ENCODE data around the gene SUSD6.

Gene SUSD6

GRCh38 chr14:69685716-69686115 is 74.3 kb downstream of the SUSD6 start:
- Histone ChIP-seq H3F3A (ENCODE audit: control insufficient read depth, insufficient read depth) (no peaks in the 10 kb centered on the region), H3K27me3 (ENCODE audit: control insufficient read depth, low read length) (no peaks in the 10 kb centered on the region), H3K4me1 (ENCODE audit: control insufficient read depth, low read length) (peaks cover 48% of the 10 kb centered on the region), H3K27ac (ENCODE audit: low read depth, low read length) (no peak overlapping the region), H3K9me3 (ENCODE audit: control insufficient read depth, insufficient read depth, low read length) (no peaks in the 10 kb centered on the region), H3K9me2 (replicated peaks; ENCODE audit: control insufficient read depth, low read length) (no peaks in the 10 kb centered on the region), H3K79me2 (ENCODE audit: control insufficient read depth, low read length) (peaks cover 69% of the 10 kb centered on the region), H3K4me2 (ENCODE audit: low read length) (peak overlapping the region; percentile 27), H4K20me1 (ENCODE audit: control insufficient read depth, insufficient read depth, low read depth, low read length) (peaks cover 4% of the 10 kb centered on the region; the same call in 1 of the 2 replicates), H3K4me3 (ENCODE audit: low read length) (no peak overlapping the region), H3K36me3 (ENCODE audit: control insufficient read depth, low read length) (0 out of 2 replicates have a peak, but pooled peaks cover 8% of the 10 kb centered on the region)
- TF ChIP-seq CTCF (IDR thresholded peaks at IDR 0.05; ENCODE audit: low read depth, low read length, poor library complexity, severe bottlenecking) (no peak), EZH2phosphoT487 (IDR thresholded peaks at IDR 0.05; ENCODE audit: borderline replicate concordance, low read length) (no peak)

- H3K4me1 ChIP-seq (ENCODE audit: control insufficient read depth, low read length), result peaks cover 50% of the 10 kb centered on the region
- no peaks in the 10 kb centered on the region for H3K27me3 ChIP-seq (ENCODE audit: control insufficient read depth, low read length)
- peaks cover 4% of the 10 kb centered on the region; the same call in 1 of the 2 replicates for H4K20me1 ChIP-seq (ENCODE audit: control insufficient read depth, insufficient read depth, low read depth, low read length)
- TF ChIP-seq CTCF (IDR thresholded peaks at IDR 0.05; ENCODE audit: low read depth, low read length, poor library complexity, severe bottlenecking) (no peak), EZH2phosphoT487 (IDR thresholded peaks at IDR 0.05; ENCODE audit: borderline replicate concordance, low read length) (no peak)
- H3K9me2 ChIP-seq (replicated peaks; ENCODE audit: control insufficient read depth, low read length), result no peaks in the 10 kb centered on the region
- H3K4me3 ChIP-seq (ENCODE audit: low read length), result no peak overlapping the region
- no peak overlapping the region for H3K27ac ChIP-seq (ENCODE audit: low read depth, low read length)
- H3K9me3 ChIP-seq (ENCODE audit: control insufficient read depth, insufficient read depth, low read length), result no peaks in the 10 kb centered on the region
- H3F3A ChIP-seq (ENCODE audit: control insufficient read depth, insufficient read depth), result no peaks in the 10 kb centered on the region
- peaks cover 71% of the 10 kb centered on the region for H3K79me2 ChIP-seq (ENCODE audit: control insufficient read depth, low read length)
- H3K4me2 ChIP-seq (ENCODE audit: low read length), result no peak overlapping the region
- peaks cover 9% of the 10 kb centered on the region; the same call in 1 of the 2 replicates for H3K36me3 ChIP-seq (ENCODE audit: control insufficient read depth, low read length)
Measured at GRCh38 chr14:69687606-69688298, 76.4 kb downstream of the SUSD6 start.

GRCh38 chr14:69688299-69688649 is 76.9 kb downstream of the SUSD6 start:
- Histone ChIP-seq H3K9me3 (ENCODE audit: control insufficient read depth, insufficient read depth, low read length) (no peaks in the 10 kb centered on the region), H3K9me2 (replicated peaks; ENCODE audit: control insufficient read depth, low read length) (no peaks in the 10 kb centered on the region), H4K20me1 (ENCODE audit: control insufficient read depth, insufficient read depth, low read depth, low read length) (peaks cover 4% of the 10 kb centered on the region; the same call in 1 of the 2 replicates), H3K4me1 (ENCODE audit: control insufficient read depth, low read length) (peaks cover 50% of the 10 kb centered on the region), H3K36me3 (ENCODE audit: control insufficient read depth, low read length) (peaks cover 12% of the 10 kb centered on the region; the same call in 1 of the 2 replicates), H3K4me2 (ENCODE audit: low read length) (no peak overlapping the region), H3K4me3 (ENCODE audit: low read length) (no peak overlapping the region), H3K27me3 (ENCODE audit: control insufficient read depth, low read length) (no peaks in the 10 kb centered on the region), H3F3A (ENCODE audit: control insufficient read depth, insufficient read depth) (no peaks in the 10 kb centered on the region), H3K79me2 (ENCODE audit: control insufficient read depth, low read length) (peaks cover 70% of the 10 kb centered on the region), H3K27ac (ENCODE audit: low read depth, low read length) (no peak overlapping the region)
- TF ChIP-seq CTCF (IDR thresholded peaks at IDR 0.05; ENCODE audit: low read depth, low read length, poor library complexity, severe bottlenecking) (no peak), EZH2phosphoT487 (IDR thresholded peaks at IDR 0.05; ENCODE audit: borderline replicate concordance, low read length) (no peak)

All from DOHH2 (cell line).